Body of pancreas (tissue), 4 donors: ENCODE measurements around the gene PFKFB3. TPM values are rescaled to one million over a fixed set of nuclear protein-coding genes. Genes with fewer than 3 reads are reported as not detected.
"Not testable (repeated sequence)": the region's sequence is repeated elsewhere in the genome, so short reads cannot be mapped to it uniquely, and the experiment has no call there.

Source experiments
- ATAC-seq: fragments of 150-250 bp; one replicate; pipeline ENCODE4 v1.9.1; 2016
- DNase-seq, 4 donors: peaks; one replicate each; pipeline ENCODE4 v3.0.0-alpha.2; 2019
- H3K27ac ChIP-seq, 4 donors: fragments of 200-600 bp; sonication (generic); 1 replicate in 3 of 4; 2 replicates in 1 of 4; pipeline versions ENCODE4 v1.5.1 to v1.6.1; 2016 to 2019; ENCODE audit warnings: mild to moderate bottlenecking in 1 of 4, mixed read lengths in 1 of 4, moderate library complexity in 1 of 4
- H3K27me3 ChIP-seq, 2 donors: fragments of 200-600 bp; sonication (generic); one replicate each; pipeline ENCODE4 v1.6.0; 2016; ENCODE audit warnings: mild to moderate bottlenecking in 1 of 2
- H3K36me3 ChIP-seq, 2 donors: fragments of 200-600 bp; sonication (generic); replicated peaks in 1 of 2; 2 replicates each; pipeline ENCODE4 v1.5.1; 2016; ENCODE audit warnings: low read depth in 2 of 2; ENCODE audit not compliant: insufficient read depth in 1 of 2
- H3K4me1 ChIP-seq: fragments of 200-600 bp; sonication (generic); one replicate; pipeline ENCODE4 v1.6.0; 2016
- H3K4me3 ChIP-seq, 2 donors: fragments of 200-600 bp; sonication (generic); 1 replicate in 1 of 2; 2 replicates in 1 of 2; pipeline ENCODE4 v1.5.1; 2016 to 2019
- H3K9me3 ChIP-seq, 3 donors: fragments of 200-600 bp; sonication (generic); 1 replicate in 2 of 3; 2 replicates in 1 of 3; pipeline ENCODE4 v1.5.1; 2016
- POLR2A ChIP-seq, 3 donors: fragments of 450-650 bp; IDR thresholded peaks; one replicate each; pipeline ENCODE4 v1.6.1; 2016; ENCODE audit warnings: antibody characterized with exemption in 3 of 3, mild to moderate bottlenecking in 2 of 3
- WGBS, 2 donors: methylation state at CpG; one replicate each; pipeline ENCODE4 v1.1.5; 2017; 5-methylcytosine and 5-hydroxymethylcytosine counted together
- intact Hi-C: fragments of 100-400 bp; cut with DNase I; formaldehyde crosslinking; loops from one replicate; pipeline ENCODE4 v1.15.1; 2023
- total RNA-seq, 2 donors: library from RNA; depleted of rRNA; stranded (reverse); fragments of >200 nt; gene quantifications; one replicate each; pipeline ENCODE4 v1.1.0, GENCODE V29; 2016
- TF ChIP-seq, protein P1 (sequence below), 7 experiments: fragments of 450-650 bp in 4 of 7; fragments of 200-600 bp in 3 of 7; sonication (generic) in 3 of 7; IDR thresholded peaks; one replicate each; pipeline ENCODE4 v1.5.1; 2016 to 2019; ENCODE audit warnings: antibody characterized with exemption in 7 of 7

Gene PFKFB3
- total RNA-seq, 2 donors from 2014 or later = 26.5 to 137 TPM

DNA sequence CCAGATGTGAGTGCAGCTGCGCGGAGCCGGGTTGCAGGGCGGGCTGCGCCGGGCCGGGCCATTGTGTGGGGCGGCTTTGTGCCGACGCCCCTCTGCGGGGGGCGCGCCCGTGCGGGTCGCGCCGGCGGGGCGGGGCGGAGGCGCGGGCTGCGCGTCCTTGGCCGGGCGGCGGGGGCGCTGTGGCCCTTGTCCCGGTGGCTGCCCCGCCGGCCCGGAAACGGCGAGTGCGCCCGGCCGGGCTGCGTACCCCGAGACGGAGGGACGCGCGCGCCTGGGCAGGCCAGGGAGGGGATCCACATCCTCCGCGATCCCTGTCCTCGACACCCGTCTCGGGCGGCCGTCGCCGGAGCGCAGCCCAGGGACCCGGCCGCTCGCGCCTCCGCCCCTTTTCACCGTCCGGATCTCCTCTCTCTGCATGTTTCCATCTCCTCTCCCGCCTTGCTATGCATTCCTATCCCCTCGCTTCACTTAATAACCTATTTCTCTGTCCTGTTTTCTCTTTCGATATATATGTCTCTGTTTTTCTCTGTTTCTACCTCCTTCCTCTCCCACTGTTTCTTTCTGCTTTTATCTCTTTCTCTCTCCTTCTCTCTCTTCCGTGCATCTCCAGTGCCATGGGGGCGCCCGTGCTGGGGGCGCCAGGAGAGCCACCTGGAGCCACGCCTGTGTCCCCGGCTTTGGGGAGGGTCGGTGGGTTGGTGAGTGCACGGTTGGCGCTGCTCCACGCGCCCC, 765 bp downstream of the PFKFB3 start:
- intact Hi-C loops = loop anchor here (5.0 kb wide), 2 partner anchors 36 to 199 kb away; no protein-coding TSS in a partner anchor
- Histone ChIP-seq H3K9me3 (no peaks in the 10 kb centered on the region), H3K36me3 (no peaks in the 10 kb centered on the region), H3K27ac (peak overlapping the region; percentile 87 to 95 (median 92)), H3K27me3 (no peaks in the 10 kb centered on the region), H3K4me1 (peaks cover 57% of the 10 kb centered on the region), H3K4me3 (peak overlapping the region; percentile 28 to 80)
- peak; percentile 46 to 71 (median 61) for DNase-seq
- TF ChIP-seq POLR2A (IDR thresholded peaks at IDR 0.05) = no peak
- TF ChIP-seq, protein P1, sequence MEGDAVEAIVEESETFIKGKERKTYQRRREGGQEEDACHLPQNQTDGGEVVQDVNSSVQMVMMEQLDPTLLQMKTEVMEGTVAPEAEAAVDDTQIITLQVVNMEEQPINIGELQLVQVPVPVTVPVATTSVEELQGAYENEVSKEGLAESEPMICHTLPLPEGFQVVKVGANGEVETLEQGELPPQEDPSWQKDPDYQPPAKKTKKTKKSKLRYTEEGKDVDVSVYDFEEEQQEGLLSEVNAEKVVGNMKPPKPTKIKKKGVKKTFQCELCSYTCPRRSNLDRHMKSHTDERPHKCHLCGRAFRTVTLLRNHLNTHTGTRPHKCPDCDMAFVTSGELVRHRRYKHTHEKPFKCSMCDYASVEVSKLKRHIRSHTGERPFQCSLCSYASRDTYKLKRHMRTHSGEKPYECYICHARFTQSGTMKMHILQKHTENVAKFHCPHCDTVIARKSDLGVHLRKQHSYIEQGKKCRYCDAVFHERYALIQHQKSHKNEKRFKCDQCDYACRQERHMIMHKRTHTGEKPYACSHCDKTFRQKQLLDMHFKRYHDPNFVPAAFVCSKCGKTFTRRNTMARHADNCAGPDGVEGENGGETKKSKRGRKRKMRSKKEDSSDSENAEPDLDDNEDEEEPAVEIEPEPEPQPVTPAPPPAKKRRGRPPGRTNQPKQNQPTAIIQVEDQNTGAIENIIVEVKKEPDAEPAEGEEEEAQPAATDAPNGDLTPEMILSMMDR (IDR thresholded peaks at IDR 0.05) = peak in 5 of 7 experiments; percentile 14 to 66 (median 47)
- peak; percentile 51 for ATAC-seq
- WGBS, 2 donors = 1% methylated on average over 55 to 72 of the region's 76 CpGs

DNA sequence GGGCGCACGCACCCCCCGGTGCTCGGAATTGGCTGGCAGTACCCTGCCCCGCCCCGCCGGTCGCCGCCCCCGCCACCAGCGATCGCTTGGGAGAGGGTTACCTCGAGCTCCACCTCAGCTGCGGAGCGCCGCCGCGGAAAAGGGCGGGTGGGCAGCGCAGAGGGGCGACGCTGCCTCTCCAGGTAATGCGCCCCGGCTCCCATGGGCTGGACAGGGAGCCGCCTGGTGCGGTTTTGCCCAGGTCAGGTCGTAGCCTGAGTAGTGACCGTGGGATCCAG, 1.3 kb downstream of the PFKFB3 start:
- DNase-seq (peak; percentile 37 to 54 (median 45)), ATAC-seq (no peak)
- Histone ChIP-seq H3K4me3 (peak overlapping the region; percentile 28 to 80), H3K36me3 (no peaks in the 10 kb centered on the region), H3K4me1 (peaks cover 56% of the 10 kb centered on the region), H3K27me3 (no peaks in the 10 kb centered on the region), H3K9me3 (no peaks in the 10 kb centered on the region), H3K27ac (peak overlapping the region; percentile 39 to 95 (median 92))
- intact Hi-C loops = loop anchor here (5.0 kb wide), 2 partner anchors 37 to 198 kb away; no protein-coding TSS in a partner anchor
- 0 to 5% methylated on average over 4 to 25 of the region's 28 CpGs for WGBS, 2 donors
- TF ChIP-seq, protein P1 (IDR thresholded peaks at IDR 0.05) = no peak
- TF ChIP-seq POLR2A (IDR thresholded peaks at IDR 0.05) = no peak

DNA sequence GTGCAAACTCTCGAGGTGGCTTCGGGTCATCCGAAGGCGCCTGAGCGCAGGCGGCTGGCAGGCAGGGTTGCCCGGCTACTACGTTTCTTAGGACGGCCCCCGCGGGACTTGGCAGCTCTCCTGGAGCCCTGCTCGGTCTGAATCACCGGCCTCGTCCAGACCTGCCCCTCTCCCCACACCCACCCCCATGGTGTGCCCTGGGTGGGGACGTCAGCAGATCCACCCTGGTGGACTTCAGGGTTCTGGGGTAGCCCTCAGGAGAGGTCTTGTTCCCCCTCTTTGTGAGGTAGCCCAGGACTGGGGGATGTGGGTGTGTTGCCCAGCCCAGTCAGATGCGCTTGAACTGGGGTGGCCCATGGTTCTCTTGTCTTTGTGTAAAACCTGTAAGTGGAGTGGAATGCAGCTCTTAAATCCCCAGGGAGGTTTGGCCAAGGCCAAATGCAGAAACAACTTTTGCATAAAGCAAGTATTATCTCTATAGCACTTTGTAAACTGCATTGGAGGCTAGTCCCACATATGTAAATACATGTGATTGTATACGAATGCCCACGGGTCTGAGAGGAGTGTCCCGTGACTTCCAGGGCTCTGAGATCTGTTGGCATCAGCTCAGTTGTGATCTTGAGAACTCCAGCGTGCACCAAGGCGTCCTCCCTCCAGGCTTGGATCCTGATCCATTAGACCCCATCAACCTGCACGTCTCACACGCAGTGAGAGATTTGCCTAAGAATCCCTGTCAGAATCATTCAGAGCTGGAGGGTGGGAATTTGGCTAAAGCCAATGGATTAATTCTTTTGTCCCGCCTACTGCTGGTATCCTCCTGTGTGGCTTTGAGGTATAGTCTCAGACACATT, 1.8 kb downstream of the PFKFB3 start:
- WGBS, 2 donors = 33 to 77% methylated on average over 8 to 24 of the region's 24 CpGs
- DNase-seq = peak; percentile 65 to 85 (median 73)
- no peaks in the 10 kb centered on the region for H3K27me3 ChIP-seq
- H3K9me3 ChIP-seq = no peaks in the 10 kb centered on the region
- intact Hi-C loops = loop anchor here (5.0 kb wide), 2 partner anchors 37 to 198 kb away; no protein-coding TSS in a partner anchor
- H3K4me1 ChIP-seq = peaks cover 50% of the 10 kb centered on the region
- no peaks in the 10 kb centered on the region for H3K36me3 ChIP-seq
- H3K4me3 ChIP-seq = peak overlapping the region; percentile 28 to 80
- peak overlapping the region; percentile 39 to 95 (median 92) for H3K27ac ChIP-seq
- ATAC-seq = no peak
- TF ChIP-seq, protein P1 (IDR thresholded peaks at IDR 0.05) = no peak
- no peak for TF ChIP-seq POLR2A (IDR thresholded peaks at IDR 0.05)

DNA sequence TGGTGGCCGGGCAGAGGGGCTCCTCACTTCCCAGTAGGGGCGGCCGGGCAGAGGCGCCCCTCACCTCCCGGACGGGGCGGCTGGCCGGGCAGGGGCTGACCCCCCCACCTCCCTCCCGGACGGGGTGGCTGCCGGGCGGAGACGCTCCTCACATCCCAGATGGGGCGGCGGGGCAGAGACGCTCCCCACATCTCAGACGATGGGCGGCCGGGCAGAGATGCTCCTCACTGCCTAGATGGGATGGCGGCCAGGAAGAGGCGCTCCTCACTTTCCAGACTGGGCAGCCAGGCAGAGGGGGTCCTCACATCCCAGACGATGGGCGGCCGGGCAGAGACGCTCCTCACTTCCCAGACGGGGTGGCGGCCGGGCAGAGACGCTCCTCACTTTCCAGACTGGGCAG, 3.8 kb downstream of the PFKFB3 start:
- WGBS, 2 donors = 82 to 95% methylated on average over 2 to 4 of the region's 29 CpGs
- intact Hi-C loops = not testable (repeated sequence)

DNA sequence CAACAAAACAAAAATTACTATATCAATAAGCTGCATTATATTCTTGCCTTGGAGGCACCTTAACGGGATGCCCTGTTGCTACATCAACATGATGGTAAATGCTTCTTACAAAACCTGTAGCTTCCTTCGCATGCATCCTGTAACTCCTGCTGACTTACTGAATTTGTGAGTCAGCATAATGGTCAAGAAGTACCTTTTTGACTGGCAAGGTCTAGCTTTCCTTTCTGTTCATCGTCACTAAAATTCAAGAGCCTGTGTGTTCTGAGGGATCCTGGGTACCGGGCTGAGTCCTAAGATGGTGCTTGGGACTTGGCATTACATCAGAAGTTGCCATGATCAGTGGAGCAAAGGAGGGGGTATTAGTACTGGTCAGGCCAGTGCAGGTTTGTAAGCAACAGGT, 4.9 kb downstream of the PFKFB3 start:
- H3K4me3 ChIP-seq = no peak overlapping the region
- no peak for TF ChIP-seq POLR2A (IDR thresholded peaks at IDR 0.05)
- TF ChIP-seq, protein P1 (IDR thresholded peaks at IDR 0.05) = no peak
- DNase-seq = no peak
- intact Hi-C loops = no loop called here
- H3K9me3 ChIP-seq = no peaks in the 10 kb centered on the region
- no peak overlapping the region for H3K27ac ChIP-seq
- no peak for ATAC-seq
- 85 to 96% methylated on average over 4 of the region's 4 CpGs for WGBS, 2 donors
- no peaks in the 10 kb centered on the region for H3K36me3 ChIP-seq
- H3K27me3 ChIP-seq = no peaks in the 10 kb centered on the region
- H3K4me1 ChIP-seq = peaks cover 27% of the 10 kb centered on the region

More for the DNA sequence above, 3.8 kb downstream of the PFKFB3 start:
- H3K4me1 ChIP-seq = peaks cover 37% of the 10 kb centered on the region
- not testable (repeated sequence) for H3K27ac ChIP-seq, ATAC-seq, H3K4me3 ChIP-seq, DNase-seq, H3K27me3 ChIP-seq, H3K9me3 ChIP-seq, H3K36me3 ChIP-seq
